Fibroblast of lung (primary cell): Measurements from ENCODE around the gene NUP210. TPM values are rescaled to one million over a fixed set of nuclear protein-coding genes. Genes with fewer than 3 reads are reported as not detected.

ENCODE experiments used
- DNase-seq, 2 donors: peaks; one replicate each; pipeline versions ENCODE4 v3.0.0 to v3.0.0-alpha.2; 2010; ENCODE audit warnings: low read depth in 2 of 2
- H2AFZ ChIP-seq: 2 replicates; pipeline ENCODE4 v1.5.1; 2012; ENCODE audit warnings: low read length, control low read depth, inconsistent platforms
- H3K27ac ChIP-seq: 2 replicates; pipeline ENCODE4 v1.5.1; 2011; ENCODE audit warnings: low read length, control low read depth; ENCODE audit not compliant: insufficient read depth
- H3K27me3 ChIP-seq: 2 replicates; pipeline ENCODE4 v1.5.1; 2011; ENCODE audit warnings: mild to moderate bottlenecking, low read length; ENCODE audit not compliant: control insufficient read depth, insufficient read depth
- H3K36me3 ChIP-seq: 2 replicates; pipeline ENCODE4 v1.5.1; 2011; ENCODE audit warnings: low read length; ENCODE audit not compliant: control insufficient read depth, insufficient read depth
- H3K4me1 ChIP-seq: 2 replicates; pipeline ENCODE4 v1.5.1; 2011; ENCODE audit warnings: low read length; ENCODE audit not compliant: control insufficient read depth, insufficient read depth; ENCODE audit errors: extremely low read depth
- H3K4me2 ChIP-seq: 2 replicates; pipeline ENCODE4 v1.5.1; 2011; ENCODE audit warnings: low read length, control low read depth; ENCODE audit not compliant: insufficient read depth; ENCODE audit errors: extremely low read depth
- H3K4me3 ChIP-seq, 4 experiments: fragments of 200-600 bp in 1 of 4; sonication (generic) in 1 of 4; replicated peaks in 1 of 4; 2 replicates each; pipeline ENCODE4 v1.5.1; 2011 to 2016; ENCODE audit warnings: low read length in 4 of 4, low read depth in 3 of 4, mild to moderate bottlenecking in 3 of 4, control low read depth in 2 of 4, inconsistent platforms in 1 of 4, mixed read lengths in 1 of 4; ENCODE audit not compliant: insufficient read depth in 1 of 4; ENCODE audit errors: control extremely low read depth in 1 of 4
- H3K79me2 ChIP-seq: 2 replicates; pipeline ENCODE4 v1.5.1; 2012; ENCODE audit warnings: mild to moderate bottlenecking, low read length, inconsistent platforms; ENCODE audit not compliant: control insufficient read depth, insufficient read depth
- H3K9ac ChIP-seq: 2 replicates; pipeline ENCODE4 v1.5.1; 2011; ENCODE audit warnings: mild to moderate bottlenecking, low read length, control low read depth; ENCODE audit not compliant: insufficient read depth
- H3K9me3 ChIP-seq: 2 replicates; pipeline ENCODE4 v1.5.1; 2012; ENCODE audit warnings: low read depth, low read length; ENCODE audit not compliant: control insufficient read depth, insufficient read depth
- H4K20me1 ChIP-seq: 2 replicates; pipeline ENCODE4 v1.5.1; 2011; ENCODE audit warnings: low read length; ENCODE audit not compliant: control insufficient read depth, insufficient read depth; ENCODE audit errors: extremely low read depth
- CTCF ChIP-seq, 2 donors: IDR thresholded peaks in 1 of 2; conservative IDR thresholded peaks in 1 of 2; 1 replicate in 1 of 2; 2 replicates in 1 of 2; pipeline ENCODE4 v1.5.1; 2011 to 2012; ENCODE audit warnings: low read length in 2 of 2, control low read depth in 1 of 2, inconsistent platforms in 1 of 2, low read depth in 1 of 2, mild to moderate bottlenecking in 1 of 2
- EZH2 ChIP-seq: IDR thresholded peaks from 2 replicates; pipeline ENCODE4 v1.5.1; 2012; ENCODE audit warnings: low read length, control low read depth, mild to moderate bottlenecking; ENCODE audit errors: missing control alignments
- polyA plus RNA-seq, 2 donors: library from polyadenylated mRNA; depleted of rRNA in 1 of 2; stranded (reverse) in 1 of 2; unstranded in 1 of 2; fragments of >200 nt; gene quantifications; 2 replicates each; pipeline ENCODE4 v1.2.1, GENCODE V29; 2011 to 2012; ENCODE audit warnings: missing spikeins in 1 of 2
- total RNA-seq: library from RNA; depleted of rRNA; stranded (reverse); fragments of >200 nt; gene quantifications from 2 replicates; pipeline ENCODE4 v1.2.1, GENCODE V29; 2014

Gene NUP210
- total and polyA plus RNA-seq, 2 donors (not counting 1 experiment from before 2014, with no cell fraction given): 0.09 to 0.33 TPM

DNA sequence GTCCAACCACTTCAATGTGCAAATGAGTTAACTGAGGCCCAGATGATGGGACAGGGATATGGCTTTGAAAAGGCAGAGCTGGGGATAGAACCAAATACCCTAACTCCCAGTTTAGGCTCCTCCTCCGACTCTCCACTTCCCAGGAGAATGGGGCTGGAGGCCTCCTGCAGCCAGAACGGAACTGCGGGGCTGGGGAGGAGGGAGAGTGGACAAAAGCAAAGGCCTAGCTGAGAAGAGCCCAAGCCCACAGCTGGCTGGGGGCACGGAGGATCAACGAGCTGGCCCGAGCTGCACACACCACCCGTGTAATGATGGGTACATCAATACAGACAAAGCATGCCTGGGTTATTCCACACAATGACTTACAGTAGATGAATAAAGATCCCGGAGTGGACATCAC lies 74.8 kb downstream of the NUP210 start:
- Histone ChIP-seq H3K79me2 (no peaks in the 10 kb centered on the region), H4K20me1 (no peaks in the 10 kb centered on the region), H3K4me1 (no peaks in the 10 kb centered on the region), H3K36me3 (no peaks in the 10 kb centered on the region), H3K27ac (no peak overlapping the region), H3K9ac (no peak overlapping the region), H3K27me3 (no peaks in the 10 kb centered on the region), H3K4me3 (no peak overlapping the region), H3K9me3 (no peaks in the 10 kb centered on the region), H2AFZ (no peak overlapping the region), H3K4me2 (no peak overlapping the region)
- TF ChIP-seq CTCF (conservative IDR thresholded peaks at IDR 0.05 in 1 of 2, IDR thresholded peaks at IDR 0.05 in 1 of 2; ENCODE audit: low read depth in 1 of 2, low read length in 2 of 2) (no peak), EZH2 (no peak)
- no peak for DNase-seq

GRCh38 chr3:13344663-13345062 lies 75.5 kb downstream of the NUP210 start:
- Histone ChIP-seq H3K9ac (no peak overlapping the region), H2AFZ (no peak overlapping the region), H3K4me3 (no peak overlapping the region), H3K27ac (no peak overlapping the region), H3K4me1 (no peaks in the 10 kb centered on the region), H3K79me2 (no peaks in the 10 kb centered on the region), H3K9me3 (no peaks in the 10 kb centered on the region), H4K20me1 (no peaks in the 10 kb centered on the region), H3K4me2 (no peak overlapping the region), H3K36me3 (no peaks in the 10 kb centered on the region), H3K27me3 (no peaks in the 10 kb centered on the region)
- TF ChIP-seq CTCF (conservative IDR thresholded peaks at IDR 0.05 in 1 of 2, IDR thresholded peaks at IDR 0.05 in 1 of 2; ENCODE audit: low read depth in 1 of 2, low read length in 2 of 2): no peak
- DNase-seq: no peak

- no peak for TF ChIP-seq CTCF (conservative IDR thresholded peaks at IDR 0.05 in 1 of 2, IDR thresholded peaks at IDR 0.05 in 1 of 2; ENCODE audit: low read depth in 1 of 2, low read length in 2 of 2)
- TF ChIP-seq EZH2: no peak
- no peaks in the 10 kb centered on the region for H3K79me2 ChIP-seq
- no peak overlapping the region for H3K4me3 ChIP-seq
- DNase-seq: no peak
- no peaks in the 10 kb centered on the region for H4K20me1 ChIP-seq
- no peaks in the 10 kb centered on the region for H3K27me3 ChIP-seq
- H3K36me3 ChIP-seq: no peaks in the 10 kb centered on the region
- no peaks in the 10 kb centered on the region for H3K9me3 ChIP-seq
- H3K9ac ChIP-seq: no peak overlapping the region
- H3K27ac ChIP-seq: no peak overlapping the region
- no peaks in the 10 kb centered on the region for H3K4me1 ChIP-seq
- H2AFZ ChIP-seq: no peak overlapping the region
- no peak overlapping the region for H3K4me2 ChIP-seq
These were observed 76.5 kb downstream of the NUP210 start for GRCh38 chr3:13343601-13344000.
